ENCODE results near the gene EBF3. TPM values are rescaled to one million over a fixed set of nuclear protein-coding genes. Genes with fewer than 3 reads are reported as not detected.

EBF3 gene
- total RNA-seq, 1 experiment from 2014 or later, result 0.64 TPM

DNA sequence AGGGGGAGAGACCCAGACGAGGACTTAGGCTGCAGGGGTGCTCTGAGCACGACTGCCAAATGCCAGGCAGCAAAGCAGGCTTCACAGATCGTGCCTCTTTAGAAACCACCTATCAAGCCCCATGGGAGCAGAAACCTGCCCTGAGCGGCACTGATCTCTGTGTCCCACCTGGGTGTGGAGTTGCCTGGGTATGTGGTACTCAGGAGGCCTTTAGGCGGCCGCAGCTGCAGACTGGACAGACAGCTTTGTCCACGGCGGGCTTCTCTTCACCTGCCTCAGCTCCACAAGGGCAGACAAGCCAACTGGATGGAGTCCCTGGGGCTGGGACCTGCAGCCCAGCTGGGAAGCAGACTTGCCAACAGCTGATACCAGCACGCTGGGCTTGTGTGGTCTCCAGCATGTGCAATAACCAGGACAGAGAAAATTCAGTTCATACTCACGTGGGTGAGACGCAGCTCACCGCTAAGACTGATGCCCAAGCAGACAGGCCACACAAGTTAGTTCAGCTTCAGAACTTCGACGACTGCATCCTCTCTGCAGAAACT lies 163.2 kb downstream of the EBF3 start:
- no TSS peak for BruUV-seq (replicated peaks)
- no peak for DNase-seq (ENCODE audit: low read depth, low spot score)

DNA sequence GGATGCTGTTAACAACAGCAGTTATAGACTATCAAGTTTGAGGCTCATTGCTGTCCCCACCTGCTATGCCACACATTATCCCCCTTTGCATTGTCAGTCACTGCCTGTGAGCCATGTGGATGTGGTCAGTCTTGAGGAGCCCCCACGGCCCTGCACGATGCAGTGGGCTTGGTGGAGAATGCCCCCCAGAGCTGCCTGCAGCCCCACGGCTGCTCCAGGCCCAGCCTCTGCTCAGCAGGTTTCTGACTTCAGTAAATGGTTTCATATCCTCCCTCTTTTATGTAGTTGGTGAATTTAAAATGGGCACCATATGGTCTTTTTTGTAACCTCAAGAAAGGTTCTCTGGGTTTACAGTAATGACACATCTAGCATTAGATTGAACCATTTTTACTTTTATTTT lies 164.1 kb downstream of the EBF3 start:
- DNase-seq (ENCODE audit: low read depth, low spot score), result no peak
- H3K27ac ChIP-seq (ENCODE audit: low read length), result no peak overlapping the region
- CTCF ChIA-PET, result no interaction called here
- H3K4me3 ChIP-seq (ENCODE audit: low read depth in 2 of 2, low read length in 2 of 2), result no peak overlapping the region
- POLR2A ChIA-PET, result no interaction called here
- no peak for TF ChIP-seq TCF7L2 (IDR thresholded peaks at IDR 0.05; ENCODE audit: low read depth, low read length)
- no peaks in the 10 kb centered on the region; the same call in 1 of the 2 replicates for H3K9me3 ChIP-seq (ENCODE audit: control insufficient read depth, insufficient read depth, low read depth, low read length)
- H3K4me1 ChIP-seq (ENCODE audit: control insufficient read depth, insufficient read depth, low read length), result no peaks in the 10 kb centered on the region
- peaks cover 12% of the 10 kb centered on the region; the same call in 1 of the 2 replicates for H3K27me3 ChIP-seq (ENCODE audit: control insufficient read depth, insufficient read depth, low read length)
- intact Hi-C loops (cut with micrococcal nuclease; ENCODE audit: unreplicated experiment) (no loop called here), in situ Hi-C loops (cut with HindIII; ENCODE audit: low pct_unique_long_range_greater_than_20kb, low sequenced_read_pairs) (no loop called here)
- BruUV-seq (replicated peaks), result no TSS peak
- no peaks in the 10 kb centered on the region for H3K36me3 ChIP-seq (ENCODE audit: control insufficient read depth, insufficient read depth, low read length)
- no peak for ATAC-seq

More for the DNA sequence above, 163.2 kb downstream of the EBF3 start:
- H3K9me3 ChIP-seq (ENCODE audit: control insufficient read depth, insufficient read depth, low read depth, low read length), result no peaks in the 10 kb centered on the region; the same call in 1 of the 2 replicates
- in situ Hi-C loops (cut with HindIII; ENCODE audit: low pct_unique_long_range_greater_than_20kb, low sequenced_read_pairs), result no loop called here
- TF ChIP-seq, protein P1, sequence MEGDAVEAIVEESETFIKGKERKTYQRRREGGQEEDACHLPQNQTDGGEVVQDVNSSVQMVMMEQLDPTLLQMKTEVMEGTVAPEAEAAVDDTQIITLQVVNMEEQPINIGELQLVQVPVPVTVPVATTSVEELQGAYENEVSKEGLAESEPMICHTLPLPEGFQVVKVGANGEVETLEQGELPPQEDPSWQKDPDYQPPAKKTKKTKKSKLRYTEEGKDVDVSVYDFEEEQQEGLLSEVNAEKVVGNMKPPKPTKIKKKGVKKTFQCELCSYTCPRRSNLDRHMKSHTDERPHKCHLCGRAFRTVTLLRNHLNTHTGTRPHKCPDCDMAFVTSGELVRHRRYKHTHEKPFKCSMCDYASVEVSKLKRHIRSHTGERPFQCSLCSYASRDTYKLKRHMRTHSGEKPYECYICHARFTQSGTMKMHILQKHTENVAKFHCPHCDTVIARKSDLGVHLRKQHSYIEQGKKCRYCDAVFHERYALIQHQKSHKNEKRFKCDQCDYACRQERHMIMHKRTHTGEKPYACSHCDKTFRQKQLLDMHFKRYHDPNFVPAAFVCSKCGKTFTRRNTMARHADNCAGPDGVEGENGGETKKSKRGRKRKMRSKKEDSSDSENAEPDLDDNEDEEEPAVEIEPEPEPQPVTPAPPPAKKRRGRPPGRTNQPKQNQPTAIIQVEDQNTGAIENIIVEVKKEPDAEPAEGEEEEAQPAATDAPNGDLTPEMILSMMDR (IDR thresholded peaks at IDR 0.05), result no peak
- no peak for TF ChIP-seq POLR2AphosphoS5 (IDR thresholded peaks at IDR 0.05; ENCODE audit: low read depth, low read length)
- no peak for TF ChIP-seq TCF7L2 (IDR thresholded peaks at IDR 0.05; ENCODE audit: low read depth, low read length)
- TF ChIP-seq SIN3A (IDR thresholded peaks at IDR 0.05; ENCODE audit: borderline replicate concordance, insufficient read depth, low read depth, low read length), result no peak
- TF ChIP-seq, protein P2, sequence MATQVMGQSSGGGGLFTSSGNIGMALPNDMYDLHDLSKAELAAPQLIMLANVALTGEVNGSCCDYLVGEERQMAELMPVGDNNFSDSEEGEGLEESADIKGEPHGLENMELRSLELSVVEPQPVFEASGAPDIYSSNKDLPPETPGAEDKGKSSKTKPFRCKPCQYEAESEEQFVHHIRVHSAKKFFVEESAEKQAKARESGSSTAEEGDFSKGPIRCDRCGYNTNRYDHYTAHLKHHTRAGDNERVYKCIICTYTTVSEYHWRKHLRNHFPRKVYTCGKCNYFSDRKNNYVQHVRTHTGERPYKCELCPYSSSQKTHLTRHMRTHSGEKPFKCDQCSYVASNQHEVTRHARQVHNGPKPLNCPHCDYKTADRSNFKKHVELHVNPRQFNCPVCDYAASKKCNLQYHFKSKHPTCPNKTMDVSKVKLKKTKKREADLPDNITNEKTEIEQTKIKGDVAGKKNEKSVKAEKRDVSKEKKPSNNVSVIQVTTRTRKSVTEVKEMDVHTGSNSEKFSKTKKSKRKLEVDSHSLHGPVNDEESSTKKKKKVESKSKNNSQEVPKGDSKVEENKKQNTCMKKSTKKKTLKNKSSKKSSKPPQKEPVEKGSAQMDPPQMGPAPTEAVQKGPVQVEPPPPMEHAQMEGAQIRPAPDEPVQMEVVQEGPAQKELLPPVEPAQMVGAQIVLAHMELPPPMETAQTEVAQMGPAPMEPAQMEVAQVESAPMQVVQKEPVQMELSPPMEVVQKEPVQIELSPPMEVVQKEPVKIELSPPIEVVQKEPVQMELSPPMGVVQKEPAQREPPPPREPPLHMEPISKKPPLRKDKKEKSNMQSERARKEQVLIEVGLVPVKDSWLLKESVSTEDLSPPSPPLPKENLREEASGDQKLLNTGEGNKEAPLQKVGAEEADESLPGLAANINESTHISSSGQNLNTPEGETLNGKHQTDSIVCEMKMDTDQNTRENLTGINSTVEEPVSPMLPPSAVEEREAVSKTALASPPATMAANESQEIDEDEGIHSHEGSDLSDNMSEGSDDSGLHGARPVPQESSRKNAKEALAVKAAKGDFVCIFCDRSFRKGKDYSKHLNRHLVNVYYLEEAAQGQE (IDR thresholded peaks at IDR 0.05; ENCODE audit: insufficient read depth in 1 of 2, low read depth in 2 of 2, low read length in 1 of 2), result no peak
- H3K4me1 ChIP-seq (ENCODE audit: control insufficient read depth, insufficient read depth, low read length), result no peaks in the 10 kb centered on the region
- no peak; the same call in 1 of the 2 replicates for ATAC-seq
- H3K4me3 ChIP-seq (ENCODE audit: low read depth in 2 of 2, low read length in 2 of 2), result no peak overlapping the region
- POLR2A ChIA-PET, result no interaction called here
- intact Hi-C loops (cut with micrococcal nuclease; ENCODE audit: unreplicated experiment), result no loop called here
- H3K27ac ChIP-seq (ENCODE audit: low read length), result no peak overlapping the region
- H3K27me3 ChIP-seq (ENCODE audit: control insufficient read depth, insufficient read depth, low read length), result peaks cover 12% of the 10 kb centered on the region; the same call in 1 of the 2 replicates
- H3K36me3 ChIP-seq (ENCODE audit: control insufficient read depth, insufficient read depth, low read length), result no peaks in the 10 kb centered on the region
- CTCF ChIA-PET, result no interaction called here

DNA sequence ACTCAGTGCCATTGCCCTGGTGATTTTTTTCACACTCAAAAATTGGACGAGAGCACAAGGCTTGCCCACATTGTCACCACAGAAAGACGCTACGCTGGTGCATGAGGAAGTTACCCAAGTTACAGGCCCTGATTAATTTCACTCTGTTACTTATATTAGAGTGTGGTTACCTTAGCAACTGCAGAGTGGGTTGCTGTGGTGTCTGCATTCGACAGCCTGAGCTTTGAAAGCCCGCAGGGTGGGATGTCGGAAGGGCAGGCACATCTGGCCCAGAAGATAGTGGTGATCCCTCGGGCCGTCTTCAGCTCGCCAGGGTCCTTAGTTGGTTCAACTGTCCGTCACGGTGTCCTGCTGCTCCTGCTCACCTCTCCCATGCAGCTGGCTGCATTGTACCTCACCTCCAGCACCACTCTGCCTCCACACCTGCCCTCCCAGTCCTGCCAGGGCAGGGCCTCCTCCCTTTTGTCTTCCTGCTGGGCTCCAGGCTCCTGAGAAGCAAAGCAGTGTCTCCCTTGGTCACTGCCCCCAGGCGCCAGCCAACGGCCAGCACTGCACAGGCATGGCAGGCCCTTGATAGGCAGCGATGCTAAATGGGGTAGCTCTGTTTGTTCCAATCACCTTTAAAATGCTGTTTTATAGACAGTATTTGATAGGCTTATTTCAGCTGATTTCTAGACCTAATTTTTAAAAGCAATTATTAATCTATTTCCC lies 167.2 kb downstream of the EBF3 start:
- CTCF ChIA-PET, result no interaction called here
- in situ Hi-C loops (cut with HindIII; ENCODE audit: low pct_unique_long_range_greater_than_20kb, low sequenced_read_pairs) (no loop called here), intact Hi-C loops (cut with micrococcal nuclease; ENCODE audit: unreplicated experiment) (no loop called here)
- Histone ChIP-seq H3K4me3 (ENCODE audit: low read depth in 2 of 2, low read length in 2 of 2) (no peak overlapping the region), H3K9me3 (ENCODE audit: control insufficient read depth, insufficient read depth, low read depth, low read length) (no peaks in the 10 kb centered on the region), H3K4me1 (ENCODE audit: control insufficient read depth, insufficient read depth, low read length) (no peaks in the 10 kb centered on the region), H3K27ac (ENCODE audit: low read length) (no peak overlapping the region), H3K36me3 (ENCODE audit: control insufficient read depth, insufficient read depth, low read length) (no peaks in the 10 kb centered on the region), H3K27me3 (ENCODE audit: control insufficient read depth, insufficient read depth, low read length) (peaks cover 12% of the 10 kb centered on the region; the same call in 1 of the 2 replicates)
- POLR2A ChIA-PET, result no interaction called here
- DNase-seq (ENCODE audit: low read depth, low spot score), result no peak
- no TSS peak for BruUV-seq (replicated peaks)
- TF ChIP-seq, protein P1 (IDR thresholded peaks at IDR 0.05), result no peak
- TF ChIP-seq SIN3A (IDR thresholded peaks at IDR 0.05; ENCODE audit: borderline replicate concordance, insufficient read depth, low read depth, low read length) (no peak), POLR2AphosphoS5 (IDR thresholded peaks at IDR 0.05; ENCODE audit: low read depth, low read length) (no peak), TCF7L2 (IDR thresholded peaks at IDR 0.05; ENCODE audit: low read depth, low read length) (no peak)
- TF ChIP-seq, protein P2 (IDR thresholded peaks at IDR 0.05; ENCODE audit: insufficient read depth in 1 of 2, low read depth in 2 of 2, low read length in 1 of 2), result no peak
- no peak for ATAC-seq
